ENCODE results near the gene SLC7A14. TPM values are rescaled to one million over a fixed set of nuclear protein-coding genes. Genes with fewer than 3 reads are reported as not detected.

SLC7A14 gene
- polyA plus RNA-seq, 2 of the 4 experiments (the other 2 are of a cell fraction), result not detected

DNA sequence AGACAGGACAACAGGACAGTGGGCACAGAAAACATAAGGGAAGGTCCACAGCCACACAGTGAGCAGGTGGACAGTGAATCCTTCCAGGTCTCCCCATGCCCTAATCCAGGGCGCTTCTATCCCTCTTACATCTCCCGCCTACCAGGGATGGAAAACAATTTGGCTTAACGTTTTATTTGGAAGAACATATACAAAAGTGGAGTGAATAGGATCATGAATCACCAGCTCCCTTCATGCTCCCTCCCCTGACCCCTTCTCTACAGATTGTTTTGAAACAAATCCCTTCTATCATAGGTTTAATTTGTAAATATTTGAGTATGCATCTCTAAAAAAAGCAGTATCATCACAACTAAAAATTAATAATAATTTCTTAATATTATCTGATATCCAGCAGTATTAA lies 114.7 kb downstream of the SLC7A14 start (continued):
- TF ChIP-seq KDM1A (IDR thresholded peaks at IDR 0.05; ENCODE audit: low read depth), result no peak

DNA sequence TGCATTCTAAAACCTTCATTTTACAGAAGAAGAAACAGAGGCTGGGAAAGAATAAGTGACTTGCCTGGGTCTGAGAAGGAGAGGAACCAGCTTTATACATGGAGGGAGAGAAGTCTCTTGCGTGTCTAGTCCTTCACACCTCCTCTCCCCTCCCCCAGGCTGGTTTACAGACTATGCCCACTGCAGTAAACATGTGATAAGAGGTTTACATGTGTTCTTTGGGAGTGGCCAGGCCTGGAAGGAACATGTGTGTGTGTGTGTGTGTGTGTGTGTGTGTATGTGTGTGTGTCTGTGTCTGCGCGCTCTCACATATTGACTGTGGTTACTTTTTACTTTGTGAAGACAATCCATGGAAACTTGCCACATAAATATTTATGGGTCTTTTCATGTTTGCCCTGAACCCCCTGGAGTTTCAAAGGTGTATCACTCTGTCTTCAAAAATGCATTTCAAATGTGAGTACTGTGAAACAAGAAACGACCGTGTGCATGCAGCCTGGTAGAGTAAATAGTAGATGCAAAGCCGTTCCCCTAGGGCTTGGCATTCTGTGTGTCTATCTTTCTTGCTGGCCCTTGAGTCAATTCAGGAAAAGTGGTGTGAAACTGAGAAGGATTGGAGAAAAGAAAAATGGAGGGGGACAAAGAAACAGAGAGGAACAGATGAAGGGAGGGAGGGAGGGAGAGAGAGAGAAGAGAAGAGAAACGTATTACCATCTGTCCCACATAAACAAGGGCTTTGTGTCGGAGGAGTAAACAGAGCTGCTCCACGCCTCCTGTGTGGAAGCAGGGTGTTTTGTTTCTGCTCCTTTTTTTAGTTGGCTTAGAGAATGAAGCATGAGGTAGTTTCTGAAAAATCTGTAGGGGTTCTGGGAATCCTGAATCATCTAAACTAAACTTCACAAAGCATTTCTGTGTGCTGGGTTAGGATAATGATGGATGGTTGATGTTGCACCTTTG lies 115.5 kb downstream of the SLC7A14 start:
- peak overlapping the region; percentile 29 to 57; a peak in 4 of 6 replicates for H3K27ac ChIP-seq
- POLR2A ChIA-PET, result no interaction called here
- H3K9me3 ChIP-seq, result no peaks in the 10 kb centered on the region
- ATAC-seq (peak; percentile 18 to 28; a peak in 4 of 6 replicates), DNase-seq (ENCODE audit: low read depth in 1 of 2, low spot score in 1 of 2) (peak in 1 of 2 experiments; percentile 21), FAIRE-seq (no peak)
- TF ChIP-seq POLR2AphosphoS2 (conservative IDR thresholded peaks at IDR 0.05; ENCODE audit: low read length) (no peak), CEBPB (IDR thresholded peaks at IDR 0.05) (no peak), EP300 (IDR thresholded peaks at IDR 0.05) (no peak), ZSCAN20 (CRISPR knock-in tag; IDR thresholded peaks at IDR 0.05) (no peak), MYC (IDR thresholded peaks at IDR 0.05; ENCODE audit: borderline replicate concordance, low read length) (no peak), RARB (CRISPR knock-in tag; IDR thresholded peaks at IDR 0.05) (no peak), JUN (IDR thresholded peaks at IDR 0.05) (no peak), HOXA7 (CRISPR knock-in tag; IDR thresholded peaks at IDR 0.05) (no peak), SMC3 (IDR thresholded peaks at IDR 0.05) (no peak), ESRRA (IDR thresholded peaks at IDR 0.05; ENCODE audit: borderline replicate concordance, low read length) (no peak), FOSB (CRISPR knock-in tag; IDR thresholded peaks at IDR 0.05) (no peak), ZNF302 (CRISPR knock-in tag; IDR thresholded peaks at IDR 0.05) (no peak)
- TF ChIP-seq, protein P1, sequence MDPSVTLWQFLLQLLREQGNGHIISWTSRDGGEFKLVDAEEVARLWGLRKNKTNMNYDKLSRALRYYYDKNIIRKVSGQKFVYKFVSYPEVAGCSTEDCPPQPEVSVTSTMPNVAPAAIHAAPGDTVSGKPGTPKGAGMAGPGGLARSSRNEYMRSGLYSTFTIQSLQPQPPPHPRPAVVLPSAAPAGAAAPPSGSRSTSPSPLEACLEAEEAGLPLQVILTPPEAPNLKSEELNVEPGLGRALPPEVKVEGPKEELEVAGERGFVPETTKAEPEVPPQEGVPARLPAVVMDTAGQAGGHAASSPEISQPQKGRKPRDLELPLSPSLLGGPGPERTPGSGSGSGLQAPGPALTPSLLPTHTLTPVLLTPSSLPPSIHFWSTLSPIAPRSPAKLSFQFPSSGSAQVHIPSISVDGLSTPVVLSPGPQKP (IDR thresholded peaks at IDR 0.05; ENCODE audit: low read depth, low read length), result no peak
- peaks cover 46% of the 10 kb centered on the region for H3K4me1 ChIP-seq
- peak overlapping the region; percentile 65 for H3K4me2 ChIP-seq
- WGBS (ENCODE audit: missing lambda C conversion rate), result 37% methylated on average over 9 of the region's 9 CpGs
- CTCF ChIA-PET, result interaction anchor here (0.6 to 1.0 kb wide), 2 partner anchors 18 to 261 kb away, joined by 3 to 4 read pairs; no protein-coding TSS in a partner anchor
- no peak overlapping the region for H3K4me3 ChIP-seq

DNA sequence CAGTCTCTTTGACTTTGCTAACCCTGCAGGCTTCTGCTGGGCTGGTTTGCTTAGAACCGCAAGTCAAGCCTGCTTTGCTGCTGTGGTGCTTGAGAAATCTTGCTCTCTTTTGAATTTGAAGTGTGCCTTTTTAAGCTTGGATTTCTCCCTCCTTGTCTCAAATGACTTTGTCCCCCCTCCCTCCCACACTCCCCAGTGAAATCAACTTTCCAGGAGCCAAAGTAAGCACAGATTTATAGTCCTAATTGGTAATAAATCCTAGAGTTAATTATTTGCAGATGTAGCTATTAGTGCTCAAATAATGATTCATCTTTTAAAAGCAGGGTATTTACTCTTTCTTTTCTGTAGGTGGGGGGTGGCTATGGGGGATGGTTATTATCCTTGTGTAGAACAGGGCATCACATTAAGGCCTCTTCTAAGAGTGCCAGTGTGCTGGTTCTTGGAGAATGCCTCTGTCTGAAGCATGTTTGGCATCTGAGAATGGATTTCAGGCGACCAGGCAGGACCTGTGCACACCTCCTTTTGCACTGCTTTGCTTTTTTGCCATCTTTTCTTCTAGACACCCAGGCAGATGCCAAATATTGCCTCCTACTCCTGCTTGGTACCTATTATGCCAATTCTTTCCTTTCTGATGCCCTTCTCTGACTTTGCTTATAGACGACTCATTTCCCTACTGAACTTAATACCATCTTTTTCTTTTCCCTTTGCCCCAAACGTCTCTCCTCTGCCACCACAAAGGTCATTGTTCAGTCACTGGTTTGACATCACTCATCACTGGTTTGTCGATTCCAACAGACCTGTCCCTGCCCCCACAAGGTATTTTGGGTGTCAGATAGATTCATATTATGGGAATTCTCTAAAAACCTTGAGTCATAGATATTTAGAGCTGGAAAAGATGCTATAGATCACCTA lies 116.5 kb downstream of the SLC7A14 start:
- DNase-seq (ENCODE audit: low read depth in 1 of 2, low spot score in 1 of 2) (peak in 1 of 2 experiments; percentile 33), ATAC-seq (peak; percentile 48 to 64; a peak in 5 of 6 replicates), FAIRE-seq (no peak)
- ChIA-PET POLR2A (no interaction called here), CTCF (interaction anchor here (0.6 kb wide), 1 partner anchor 261 kb away, joined by 3 read pairs; no protein-coding TSS in a partner anchor)
- Histone ChIP-seq H3K4me3 (no peak overlapping the region), H3K9me3 (no peaks in the 10 kb centered on the region), H3K4me1 (peaks cover 48% of the 10 kb centered on the region), H3K4me2 (peak overlapping the region; percentile 65), H3K27ac (peak overlapping the region; percentile 29 to 52; a peak in 5 of 6 replicates)
- TF ChIP-seq GATA3 (IDR thresholded peaks at IDR 0.05; ENCODE audit: borderline replicate concordance), result peak; percentile 73
- 0 out of 2 replicates have a peak, but pooled peaks have one; percentile 29 for TF ChIP-seq FOSL2 (IDR thresholded peaks at IDR 0.05)
- TF ChIP-seq FOSL2 (CRISPR knock-in tag; IDR thresholded peaks at IDR 0.05), result peak; percentile 42; the same call in 1 of the 2 replicates
- TF ChIP-seq JUNB (IDR thresholded peaks at IDR 0.05), result peak; percentile 71
- TF ChIP-seq JUN (IDR thresholded peaks at IDR 0.05), result no peak; a peak in 1 of 5 replicates
- no peak for TF ChIP-seq HDAC2 (IDR thresholded peaks at IDR 0.05)
- WGBS (ENCODE audit: missing lambda C conversion rate), result 8% methylated on average over 5 of the region's 5 CpGs
